Stimulated activated CD4-positive, alpha-beta T cell treated with anti-CD3 and anti-CD28 coated beads, Interleukin-1b, Interleukin-23, amount 100 ng/mL, for 48 hours (primary cell): ENCODE data around the gene MPI.
"Not testable (repeated sequence)": the region's sequence is repeated elsewhere in the genome, so short reads cannot be mapped to it uniquely, and the experiment has no call there.

Source experiments
- DNase-seq: peaks from one replicate; pipeline ENCODE4 v3.0.0-alpha.2; 2020

MPI gene

GRCh38 chr15:74863239-74864056, 26.4 kb upstream of the MPI start:
- DNase-seq, result no peak

- DNase-seq, result no peak
These were observed 25.5 kb upstream of the MPI start for GRCh38 chr15:74864296-74864695.

- DNase-seq, result no peak
These were observed 24.5 kb upstream of the MPI start for GRCh38 chr15:74865316-74865715.

- DNase-seq, result no peak
These were observed 23.8 kb upstream of the MPI start for GRCh38 chr15:74866090-74866489.

GRCh38 chr15:74867466-74868038, 22.3 kb upstream of the MPI start:
- DNase-seq, result no peak

GRCh38 chr15:74868059-74868458, 21.8 kb upstream of the MPI start:
- DNase-seq, result no peak

- DNase-seq, result no peak
These were observed 20.5 kb upstream of the MPI start for GRCh38 chr15:74869372-74869725.

- peak; percentile 51 for DNase-seq
These were observed 20.0 kb upstream of the MPI start for GRCh38 chr15:74869726-74870407.

- no peak for DNase-seq
These were observed 19.2 kb upstream of the MPI start for GRCh38 chr15:74870436-74871215.

GRCh38 chr15:74872702-74873035, 17.2 kb upstream of the MPI start:
- no peak for DNase-seq

GRCh38 chr15:74873036-74873755, 16.6 kb upstream of the MPI start, which contains the start of gene SCAMP2:
SCAMP2 (minus strand) TSS chr15:74873365; CDS start chr15:74873255, 110 bp downstream.
- peak; percentile 91 for DNase-seq

- no peak for DNase-seq
These were observed 16.0 kb upstream of the MPI start for GRCh38 chr15:74873756-74874424.

GRCh38 chr15:74878273-74878672, 11.6 kb upstream of the MPI start:
- no peak for DNase-seq

GRCh38 chr15:74882528-74882927, 7.3 kb upstream of the MPI start:
- DNase-seq, result no peak

- no peak for DNase-seq
These were observed 5.2 kb upstream of the MPI start for GRCh38 chr15:74884428-74885223.

GRCh38 chr15:74885461-74885860, 4.4 kb upstream of the MPI start:
- DNase-seq, result no peak

- DNase-seq, result not testable (repeated sequence)
These were observed 2.2 kb upstream of the MPI start for GRCh38 chr15:74887537-74888193.

GRCh38 chr15:74888716-74889115, 1.1 kb upstream of the MPI start:
- no peak for DNase-seq

GRCh38 chr15:74889390-74889882, 406 bp upstream of the MPI start:
- DNase-seq, result no peak

- no peak for DNase-seq
These were observed 771 bp downstream of the MPI start for GRCh38 chr15:74890665-74890960.

- no peak for DNase-seq
These were observed 1.6 kb downstream of the MPI start for GRCh38 chr15:74891469-74891868.
